ENCODE measurements around the gene CX3CL1.

Gene CX3CL1

DNA sequence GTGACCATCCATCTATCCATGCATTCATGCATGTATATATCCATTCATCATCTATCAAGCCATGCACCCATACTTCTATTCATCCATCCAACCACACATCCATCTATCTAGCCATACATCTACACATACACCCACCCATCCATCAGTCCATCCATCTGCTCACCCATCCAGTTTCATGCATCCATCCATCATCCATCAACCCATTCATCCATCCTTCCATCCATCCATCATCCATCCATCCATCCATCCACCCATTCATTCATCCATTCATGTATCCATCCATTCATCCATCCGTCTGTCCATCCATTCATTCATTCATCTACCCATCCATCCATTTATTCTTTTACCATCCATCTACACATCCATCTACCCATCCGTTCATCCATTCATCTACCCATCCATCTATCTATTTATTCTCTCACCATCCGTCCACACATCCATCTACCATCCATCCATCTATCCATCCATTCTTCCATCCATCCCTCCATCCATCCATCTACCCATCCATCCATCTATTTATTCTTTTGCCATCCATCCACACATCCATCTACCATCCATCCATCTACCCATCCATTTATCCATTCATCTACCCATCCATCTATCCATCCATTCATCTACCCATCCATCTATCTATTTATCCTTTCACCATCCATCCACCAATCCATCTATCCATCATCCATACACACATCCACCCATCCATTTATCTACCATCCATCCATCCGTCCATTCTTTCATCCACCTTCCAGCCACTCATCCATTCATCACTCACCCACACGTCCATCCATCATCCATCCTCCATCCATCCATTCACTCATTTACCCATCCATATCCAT lies 35.4 kb downstream of the CX3CL1 start:
- no peak for DNase-seq

DNA sequence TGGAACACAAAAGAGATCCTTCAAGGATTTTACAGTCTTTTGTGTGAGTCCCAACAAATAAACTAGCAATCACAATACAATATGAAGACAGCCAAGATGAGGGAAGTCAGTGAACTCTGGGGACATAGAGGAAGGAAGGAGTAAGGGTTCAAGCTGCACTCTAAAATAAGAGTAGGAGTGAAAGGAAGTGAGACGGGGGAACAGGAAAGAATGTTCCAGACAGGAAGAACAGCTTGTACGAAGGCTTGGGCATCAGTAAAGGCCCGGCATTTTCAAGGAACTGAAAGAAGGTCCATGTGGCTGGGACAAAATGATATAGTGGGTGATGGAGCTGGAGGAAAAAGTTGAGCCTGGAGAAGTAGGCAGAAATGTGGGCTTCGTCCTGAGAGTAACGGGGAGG lies 36.8 kb downstream of the CX3CL1 start:
- no peak for DNase-seq

DNA sequence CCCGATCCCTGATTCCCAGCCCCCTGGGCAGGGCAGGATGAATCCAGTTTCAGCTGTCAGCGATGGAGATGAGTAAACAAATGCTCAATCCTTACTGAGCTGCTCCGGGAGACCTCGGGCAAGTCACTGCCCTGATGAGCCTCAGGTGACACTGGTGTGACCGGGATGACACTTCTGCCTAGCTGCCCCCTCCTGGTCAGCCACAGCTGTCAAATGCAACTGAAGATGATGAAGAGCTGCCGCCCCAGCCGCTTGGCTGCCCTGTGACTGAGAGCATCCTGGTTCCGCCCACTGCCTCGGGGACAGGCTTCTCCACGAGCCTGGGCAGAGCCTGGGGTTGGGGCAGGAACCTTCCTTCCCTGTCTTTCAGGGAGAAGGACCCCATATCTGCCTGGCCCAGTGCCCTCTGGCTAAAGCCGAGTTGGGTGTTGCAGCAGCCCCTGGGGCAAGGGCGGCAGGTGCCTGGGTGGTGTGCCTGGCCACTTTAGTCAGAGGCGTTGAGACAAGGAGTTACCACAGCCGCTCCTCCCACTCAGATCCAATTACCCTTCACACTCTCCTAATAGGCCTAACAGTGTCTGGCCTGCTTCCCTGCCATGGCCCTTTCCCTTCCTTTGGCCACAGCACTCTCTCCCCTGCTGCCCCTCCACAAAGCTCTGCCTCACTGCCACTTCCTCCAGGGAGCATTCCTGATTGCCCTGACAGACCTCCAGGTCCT lies 37.7 kb downstream of the CX3CL1 start:
- no peak for DNase-seq

DNA sequence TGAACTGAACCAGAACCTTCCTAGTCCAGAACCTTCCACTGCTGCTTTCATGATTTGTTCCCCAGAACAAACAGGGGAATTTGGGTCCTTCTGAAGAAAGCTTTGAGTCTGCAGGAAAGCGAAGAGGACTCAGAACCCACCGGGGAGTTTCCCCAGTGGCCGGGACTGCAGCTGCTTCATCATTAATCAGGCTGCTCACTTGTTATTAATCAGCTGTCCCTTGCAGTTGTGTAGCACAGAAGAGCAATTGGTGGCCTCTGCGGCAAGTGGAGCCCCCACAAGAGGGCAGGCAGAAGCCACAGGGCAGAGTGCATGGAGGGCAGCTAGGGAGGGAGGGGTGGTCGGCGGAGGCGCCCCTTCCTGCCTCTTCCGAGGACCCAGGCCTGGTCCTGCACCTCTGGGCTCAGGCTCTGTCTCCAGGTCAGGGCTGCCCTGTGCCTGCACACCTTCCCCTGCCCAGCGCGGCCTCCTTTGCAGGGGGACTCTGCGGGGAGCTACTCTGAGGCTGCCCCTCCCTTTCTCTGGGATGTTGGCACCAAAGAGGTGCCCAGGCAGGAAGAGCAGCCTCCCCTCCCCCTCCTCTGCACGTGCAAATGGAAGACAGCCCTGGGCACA lies 39.2 kb downstream of the CX3CL1 start:
- DNase-seq = no peak

DNA sequence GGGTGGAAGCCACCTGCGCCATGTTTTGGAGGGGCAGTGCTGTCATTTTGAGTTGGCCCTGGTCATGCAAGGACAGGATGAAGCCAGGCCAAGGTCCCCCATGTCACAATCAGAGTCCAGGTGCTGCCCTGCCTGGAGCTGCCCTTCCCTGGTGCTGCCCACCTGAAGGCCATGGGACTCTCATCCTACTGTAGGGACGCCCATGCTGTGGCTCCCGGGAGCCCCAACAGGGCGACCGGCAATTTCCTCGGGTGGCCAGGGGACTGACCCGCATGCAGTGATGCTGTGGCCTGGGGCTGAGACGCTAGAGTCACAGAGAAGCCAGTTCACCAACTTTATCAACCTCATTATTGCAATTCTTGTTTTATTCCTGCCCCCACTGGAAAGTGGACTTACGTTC lies 40.3 kb downstream of the CX3CL1 start:
- DNase-seq = no peak

DNA sequence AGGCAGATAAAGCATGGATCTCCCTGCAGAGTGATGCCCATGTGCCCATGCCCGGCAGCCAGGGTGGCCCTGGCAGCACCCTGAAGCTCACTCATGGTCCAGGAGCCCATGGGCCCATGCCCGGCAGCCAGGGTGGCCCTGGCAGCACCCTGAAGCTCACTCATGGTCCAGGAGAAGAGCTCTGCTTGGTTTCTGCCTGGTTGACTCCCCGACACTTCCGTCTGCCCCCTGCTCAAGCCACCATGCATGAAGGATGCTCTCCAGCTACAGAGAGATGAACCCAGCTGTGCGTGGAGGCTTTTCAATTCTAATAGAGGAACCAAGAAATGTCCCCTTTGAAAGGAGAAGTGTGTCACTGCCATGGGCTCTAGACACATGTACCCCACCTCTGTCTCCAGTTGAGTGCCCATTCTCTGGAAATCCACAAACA lies 41.0 kb downstream of the CX3CL1 start:
- no peak for DNase-seq

DNA sequence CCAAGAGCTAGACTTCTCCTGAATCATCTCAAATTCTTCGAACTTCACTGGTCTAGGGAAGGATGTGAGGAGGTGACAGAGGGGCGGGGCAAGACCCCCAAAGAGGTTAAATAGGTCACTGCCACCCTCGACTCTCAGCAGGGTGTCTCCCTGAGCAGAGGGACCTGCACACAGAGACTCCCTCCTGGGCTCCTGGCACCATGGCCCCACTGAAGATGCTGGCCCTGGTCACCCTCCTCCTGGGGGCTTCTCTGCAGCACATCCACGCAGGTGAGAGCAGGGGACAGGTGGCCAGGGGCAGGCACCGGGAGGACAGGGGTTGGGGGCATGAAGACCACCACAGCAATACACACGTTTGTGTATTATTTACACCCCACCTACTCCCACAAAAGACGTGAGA lies 41.4 kb downstream of the CX3CL1 start:
- no peak for DNase-seq

DNA sequence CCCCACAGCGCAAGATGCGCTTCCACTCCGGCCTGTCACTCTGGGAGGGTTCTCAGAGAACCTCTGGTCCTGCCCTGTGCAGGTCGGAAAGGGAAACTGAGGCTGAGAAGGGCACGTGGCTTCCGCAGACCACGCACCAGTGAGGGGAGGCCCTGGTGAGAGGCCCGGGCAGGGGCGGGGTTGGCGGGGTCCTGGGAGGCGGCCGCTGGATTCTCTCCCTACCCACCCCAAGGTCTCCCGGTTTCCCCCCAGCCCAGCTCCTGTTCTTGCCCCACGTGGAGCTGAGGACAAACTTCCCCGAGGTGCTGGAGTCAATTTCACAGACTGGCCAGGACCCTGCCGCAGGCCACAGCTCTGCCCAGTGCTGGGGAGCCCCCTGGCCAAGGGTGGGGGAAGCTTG lies 43.8 kb downstream of the CX3CL1 start:
- no peak for DNase-seq

DNA sequence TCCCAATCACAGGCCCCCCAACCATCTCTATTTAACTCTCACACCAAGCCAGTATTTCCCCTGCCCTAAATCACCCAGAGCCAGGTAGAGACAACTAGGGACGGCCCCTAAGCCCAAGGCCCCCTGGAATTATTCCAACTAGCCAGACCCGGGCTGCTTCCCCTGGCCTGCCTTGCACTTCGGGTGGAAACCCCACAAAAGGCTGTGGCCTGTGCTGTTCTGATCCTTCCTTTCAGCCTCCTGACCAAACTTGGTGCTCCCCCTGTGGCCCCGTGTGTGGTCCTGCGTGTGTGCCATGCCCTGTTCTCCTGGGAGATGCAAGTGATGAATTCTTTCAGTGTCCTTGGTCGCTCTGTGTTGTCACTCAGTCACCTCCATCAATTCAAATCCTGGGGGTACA lies 47.2 kb downstream of the CX3CL1 start:
- DNase-seq = no peak

DNA sequence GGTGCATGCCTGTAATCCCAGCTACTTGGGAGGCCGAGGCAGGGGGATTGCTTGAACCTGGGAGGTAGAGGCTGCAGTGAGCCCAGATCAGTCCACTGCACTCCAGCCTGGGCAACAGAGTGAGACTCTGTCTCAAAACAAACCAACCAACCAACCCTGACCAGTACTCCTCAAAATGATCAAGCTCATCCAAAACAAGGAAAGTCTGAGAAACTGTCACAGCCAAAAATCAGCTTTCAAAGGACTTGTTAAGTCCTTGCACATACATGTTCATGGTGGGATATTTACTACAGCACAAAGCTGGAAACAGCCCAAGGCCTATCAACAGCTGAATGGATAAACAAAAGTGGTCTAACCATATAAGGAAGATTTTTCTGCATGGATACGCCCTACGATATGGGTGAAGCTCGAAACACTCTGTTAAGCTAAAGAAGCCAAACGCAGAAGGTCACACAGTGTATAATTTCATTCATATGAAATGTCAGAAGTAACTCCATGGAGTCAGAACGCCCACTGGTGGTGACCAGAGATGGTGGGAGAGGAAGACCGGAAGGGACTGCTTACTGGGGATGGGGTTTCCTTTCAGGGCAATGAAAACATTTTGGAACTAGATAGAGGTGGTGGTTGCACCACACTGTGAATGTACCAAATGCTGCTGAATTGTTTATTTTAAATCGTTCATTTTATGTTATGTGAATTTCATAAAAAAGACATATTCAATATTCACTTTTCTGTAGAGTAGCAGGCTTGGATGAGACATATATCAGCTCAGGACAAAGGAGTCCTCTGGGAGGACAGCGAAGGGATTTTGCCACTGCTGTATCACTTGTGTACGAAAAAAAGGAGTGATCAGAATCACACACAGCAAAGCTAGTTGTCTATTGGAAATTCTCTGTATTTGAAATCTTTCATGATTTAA lies 50.0 kb downstream of the CX3CL1 start:
- no peak for DNase-seq

DNA sequence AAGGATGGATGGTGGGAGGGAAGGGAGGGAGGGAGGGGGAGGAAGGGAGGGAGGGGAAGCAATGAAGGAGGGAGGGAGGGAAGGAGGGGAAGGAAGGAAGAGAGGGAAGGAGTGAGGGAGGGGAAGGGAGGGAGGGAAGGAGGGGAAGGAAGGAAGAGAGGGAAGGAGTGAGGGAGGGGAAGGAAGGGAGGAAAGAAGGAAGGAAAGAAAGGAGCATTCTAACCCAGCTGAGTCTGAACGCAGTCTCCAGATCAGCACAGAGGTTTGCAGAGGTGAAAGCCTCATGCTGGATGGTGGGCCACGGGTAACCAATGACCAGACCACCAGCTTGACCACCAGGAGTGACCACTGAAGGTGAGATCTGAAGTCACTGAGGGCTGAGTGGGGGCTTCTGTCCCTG lies 50.9 kb downstream of the CX3CL1 start:
- no peak for DNase-seq

DNA sequence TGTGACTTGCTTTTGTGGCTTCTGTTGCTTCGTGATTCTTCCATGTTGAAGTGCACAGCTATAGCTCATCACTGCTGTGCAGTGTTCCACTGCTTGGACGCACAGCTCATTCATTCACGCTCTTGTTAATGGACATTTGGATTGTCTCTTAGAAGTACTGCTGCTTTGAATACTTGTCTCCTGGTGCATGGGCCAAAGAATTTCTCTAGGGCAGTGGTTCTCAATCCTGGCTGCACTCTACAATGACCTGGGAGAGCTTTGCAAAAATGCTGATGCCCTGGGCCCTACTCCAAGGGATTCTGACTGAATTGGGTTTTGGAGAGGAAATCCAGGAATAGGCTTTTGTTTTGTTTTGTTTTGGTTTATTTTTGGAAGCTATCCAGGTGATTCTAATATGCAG lies 52.3 kb downstream of the CX3CL1 start:
- DNase-seq = no peak

DNA sequence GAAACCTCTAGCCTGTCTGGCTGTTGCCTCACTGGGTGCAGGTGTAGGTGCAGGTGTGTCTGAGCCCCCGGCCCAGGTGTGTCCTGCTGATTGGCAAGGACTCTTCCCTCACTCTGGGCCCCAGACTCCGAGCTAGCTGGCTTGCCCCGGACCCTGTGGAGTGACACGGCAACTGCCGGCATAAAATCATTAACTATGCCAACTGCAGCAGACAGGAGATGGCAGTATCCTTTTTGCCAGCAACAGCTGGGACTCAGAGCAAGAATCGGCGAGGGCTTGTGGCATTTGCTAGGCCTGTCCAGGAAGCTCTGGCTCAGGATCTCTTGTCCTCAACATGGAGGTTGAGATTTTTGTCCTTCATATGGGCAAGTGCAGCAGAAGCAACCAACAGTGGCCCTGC lies 54.1 kb downstream of the CX3CL1 start:
- DNase-seq = no peak

DNA sequence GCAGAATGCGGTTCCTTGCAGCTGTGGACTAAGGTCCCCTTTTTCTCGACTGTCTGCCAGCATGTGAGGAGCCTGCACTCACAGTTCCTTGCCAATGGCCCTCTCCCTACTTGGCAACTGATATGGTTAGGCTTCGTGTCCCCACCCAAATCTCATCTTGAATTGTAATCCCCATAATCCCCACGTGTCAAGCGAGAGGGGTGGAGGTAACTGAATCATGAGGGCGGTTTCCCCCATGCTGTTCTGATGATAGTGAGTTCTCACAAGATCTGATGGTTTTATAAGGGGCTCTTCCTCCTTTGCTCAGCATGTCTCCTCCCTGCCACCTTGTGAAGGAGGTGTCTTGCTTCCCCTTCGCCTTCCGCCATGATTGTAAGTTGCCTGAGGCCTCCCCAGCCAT lies 55.0 kb downstream of the CX3CL1 start:
- DNase-seq = no peak

DNA sequence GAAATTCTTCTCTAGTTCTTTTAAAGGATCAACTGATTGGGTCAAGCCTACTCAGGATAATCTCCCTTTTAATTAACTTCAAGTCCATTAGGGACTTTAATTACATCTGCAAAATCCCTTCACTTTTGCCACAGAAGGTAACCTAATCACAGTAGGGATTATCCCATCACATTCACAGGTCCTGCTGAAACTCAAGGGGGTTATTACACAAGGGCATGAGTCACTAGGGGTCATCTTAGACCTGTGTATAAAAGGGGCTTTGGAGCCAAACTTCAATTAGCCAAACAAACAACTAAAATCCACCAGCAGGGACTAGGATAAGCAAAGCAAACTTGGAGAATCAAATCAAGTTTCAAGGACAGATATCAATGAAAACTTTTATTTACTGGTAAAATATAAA lies 55.5 kb downstream of the CX3CL1 start:
- no peak for DNase-seq

DNA sequence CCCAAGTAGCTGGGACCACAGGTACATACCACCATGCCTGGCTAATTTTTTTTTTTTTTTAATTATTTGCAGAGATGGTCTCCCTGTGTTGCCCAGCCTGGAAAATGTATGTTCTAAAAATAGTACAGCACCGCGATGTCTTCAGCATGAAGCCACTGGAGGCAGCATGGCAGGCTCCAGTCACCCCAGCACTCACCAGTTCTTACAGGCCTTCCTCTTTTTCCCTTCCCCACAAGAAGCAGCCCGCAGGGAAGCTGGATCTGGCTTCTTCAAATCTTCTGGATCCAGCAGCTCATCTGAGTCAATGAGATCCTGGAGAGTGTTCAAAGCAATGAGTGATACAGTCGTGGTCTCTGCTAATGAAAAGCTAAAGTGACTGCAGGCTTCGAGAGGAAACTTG lies 58.7 kb downstream of the CX3CL1 start:
- no peak for DNase-seq

DNA sequence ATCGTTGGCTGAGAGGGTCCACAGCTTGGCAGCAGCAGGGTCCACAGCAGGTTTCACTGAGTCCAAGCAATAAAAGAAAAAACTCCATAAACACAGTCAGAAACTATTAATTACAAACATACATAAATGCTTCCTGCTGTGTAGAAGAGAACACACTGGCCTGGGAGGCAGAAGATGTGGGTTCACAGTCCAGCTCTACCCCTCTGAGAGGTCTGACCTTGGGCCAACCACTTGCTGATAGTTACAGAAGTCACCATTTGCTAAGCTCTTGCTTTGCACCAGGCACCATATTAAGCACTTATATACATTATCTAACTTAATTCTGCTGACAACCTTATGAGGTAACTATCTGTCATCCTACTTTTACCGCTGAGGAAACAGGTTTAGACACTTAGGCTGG lies 60.2 kb downstream of the CX3CL1 start:
- DNase-seq = no peak

DNA sequence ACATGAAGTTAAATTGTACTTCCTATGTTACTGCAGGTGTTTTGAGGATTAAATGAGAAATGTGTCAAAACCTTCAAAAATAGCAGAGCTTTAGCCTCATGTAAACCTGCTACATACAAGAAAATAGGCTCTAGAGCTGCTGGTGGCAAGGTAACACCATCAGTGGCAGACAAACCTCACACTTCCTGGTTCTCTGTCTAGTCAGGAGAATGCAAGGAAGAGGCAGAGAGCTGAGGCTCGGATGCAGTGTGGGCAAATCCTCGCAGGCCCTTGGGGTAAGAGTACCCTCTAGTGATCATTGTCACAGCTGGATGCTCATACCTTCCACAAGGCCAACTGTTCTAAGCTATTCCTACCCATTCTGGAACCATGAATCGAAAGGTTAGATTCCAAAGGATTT lies 60.7 kb downstream of the CX3CL1 start:
- DNase-seq = no peak

DNA sequence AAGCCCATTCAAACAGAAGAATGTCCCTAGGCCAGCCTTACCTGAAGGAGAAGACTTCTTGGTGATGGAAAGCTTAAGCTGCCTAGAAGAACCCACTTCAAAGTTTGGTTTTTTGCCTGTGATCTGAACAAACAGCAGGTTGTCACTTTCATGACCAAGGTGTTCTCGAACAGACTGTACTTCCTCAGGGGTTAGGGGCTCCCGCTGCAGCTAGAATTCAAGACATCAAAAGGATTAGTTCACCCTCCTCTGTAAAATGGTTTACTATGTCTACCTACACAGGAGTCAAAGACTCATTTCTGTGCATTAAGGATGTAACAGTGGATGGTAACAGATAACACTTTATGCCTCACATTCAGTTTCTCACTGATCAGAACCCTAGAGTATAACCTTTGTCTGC lies 61.7 kb downstream of the CX3CL1 start:
- no peak for DNase-seq

Data from DMS79 (cell line).